A673 (cell line): Measurements from ENCODE around the gene UBAP2L. TPM values are rescaled to one million over a fixed set of nuclear protein-coding genes. Genes with fewer than 3 reads are reported as not detected.

ENCODE experiments used
- BruUV-seq: library from RNA; stranded (reverse); fragments of 400-500 nt; replicated peaks from 2 replicates; lab custom pipeline; 2021; lab: Mats Ljungman, UMichigan
- CTCF ChIA-PET: fragments of 300-600 bp; sonication (Branson Sonifier 250); formaldehyde crosslinking; loops from one replicate; lab custom pipeline; 2022; ENCODE audit warnings: antibody characterized with exemption; lab: Charles Lee
- POLR2A ChIA-PET: fragments of 300-600 bp; sonication (Branson Sonifier 250); formaldehyde crosslinking; loops from one replicate; lab custom pipeline; 2022; ENCODE audit warnings: antibody characterized with exemption; ENCODE audit not compliant: low non-redundant PET; lab: Charles Lee
- DNase-seq: peaks from one replicate; pipeline ENCODE4 v3.0.0-alpha.2; 2015; ENCODE audit warnings: low spot score
- H3K27ac ChIP-seq: fragments of 200-600 bp; sonication (generic); 2 replicates; pipeline ENCODE4 v1.5.1; 2016; ENCODE audit warnings: mixed run types, low read depth, mild to moderate bottlenecking, mixed read lengths, antibody characterized with exemption, low read length; ENCODE audit not compliant: poor library complexity, severe bottlenecking
- H3K27me3 ChIP-seq: fragments of 200-600 bp; sonication (generic); replicated peaks from 2 replicates; pipeline ENCODE4 v1.6.1; 2017; ENCODE audit warnings: mixed run types, low read depth, mild to moderate bottlenecking, mixed read lengths, antibody characterized with exemption, low read length; ENCODE audit not compliant: insufficient read depth, poor library complexity
- H3K36me3 ChIP-seq: fragments of 200-600 bp; sonication (generic); 2 replicates; pipeline ENCODE4 v1.6.1; 2016; ENCODE audit warnings: mixed run types, mild to moderate bottlenecking, mixed read lengths, antibody characterized with exemption, low read length; ENCODE audit not compliant: insufficient read depth, poor library complexity, severe bottlenecking
- H3K4me1 ChIP-seq: fragments of 200-600 bp; sonication (generic); 2 replicates; pipeline ENCODE4 v1.6.1; 2017; ENCODE audit warnings: mixed run types, mild to moderate bottlenecking, mixed read lengths, antibody characterized with exemption, low read length; ENCODE audit not compliant: insufficient read depth, poor library complexity, severe bottlenecking
- H3K4me3 ChIP-seq: fragments of 200-600 bp; sonication (generic); 2 replicates; pipeline ENCODE4 v1.5.1; 2016; ENCODE audit warnings: low read depth, mixed run types, mild to moderate bottlenecking, mixed read lengths, low read length; ENCODE audit not compliant: poor library complexity, severe bottlenecking
- H3K9me3 ChIP-seq: fragments of 200-600 bp; sonication (generic); 2 replicates; pipeline ENCODE4 v1.6.1; 2016; ENCODE audit warnings: mixed run types, low read depth, mild to moderate bottlenecking, mixed read lengths, antibody characterized with exemption, low read length; ENCODE audit not compliant: poor library complexity, severe bottlenecking
- CTCF ChIP-seq: fragments of 300-800, 200-600 bp; sonication (generic); conservative IDR thresholded peaks from 2 replicates; pipeline ENCODE4 v1.5.1; 2017; ENCODE audit warnings: low read depth, mild to moderate bottlenecking, antibody characterized with exemption, low read length, moderate library complexity, mixed read lengths
- EZH2 ChIP-seq: fragments of 200-600 bp; sonication (generic); IDR thresholded peaks from 2 replicates; pipeline ENCODE4 v1.6.1; 2017; ENCODE audit warnings: borderline replicate concordance, low read depth, mild to moderate bottlenecking, mixed read lengths, antibody characterized with exemption, low read length; ENCODE audit not compliant: poor library complexity, severe bottlenecking
- intact Hi-C: fragments of 100-400 bp; cut with micrococcal nuclease; formaldehyde crosslinking; loops from one replicate; pipeline ENCODE4 v1.10.0; 2022; ENCODE audit not compliant: unreplicated experiment
- total RNA-seq: library from RNA; stranded (reverse); gene quantifications from 2 replicates; pipeline ENCODE4 v1.2.3, GENCODE V29; 2021

UBAP2L gene
- total RNA-seq, 1 experiment from 2014 or later, result 269 TPM

- Histone ChIP-seq H3K36me3 (no peaks in the 10 kb centered on the region), H3K9me3 (no peaks in the 10 kb centered on the region), H3K4me1 (peaks cover 3% of the 10 kb centered on the region), H3K27ac (no peak overlapping the region), H3K4me3 (no peak overlapping the region), H3K27me3 (no peaks in the 10 kb centered on the region)
- intact Hi-C loops, result no loop called here
- CTCF ChIA-PET, result interaction anchor here (0.8 kb wide), 1 partner anchor 148 kb away, joined by 3 read pairs; no protein-coding TSS in a partner anchor
- TF ChIP-seq CTCF (no peak), EZH2 (no peak)
- BruUV-seq, result no TSS peak
- no peak for DNase-seq
- POLR2A ChIA-PET, result no interaction called here
Observed at GRCh38 chr1:154186852-154187501, 33.8 kb upstream of the UBAP2L start.

GRCh38 chr1:154190550-154190949 is 30.2 kb upstream of the UBAP2L start:
- DNase-seq, result no peak
- Histone ChIP-seq H3K4me3 (no peak overlapping the region), H3K36me3 (no peaks in the 10 kb centered on the region), H3K4me1 (no peaks in the 10 kb centered on the region), H3K9me3 (no peaks in the 10 kb centered on the region), H3K27ac (no peak overlapping the region), H3K27me3 (peaks cover 5% of the 10 kb centered on the region)
- intact Hi-C loops, result no loop called here
- TF ChIP-seq CTCF (no peak), EZH2 (no peak)
- BruUV-seq, result no TSS peak
- ChIA-PET CTCF (no interaction called here), POLR2A (no interaction called here)

- Histone ChIP-seq H3K27ac (no peak within 1 kb of the TSS), H3K4me3 (no peak within 1 kb of the TSS), H3K4me1 (no peaks in the 10 kb centered on the region), H3K36me3 (no peaks in the 10 kb centered on the region), H3K9me3 (no peaks in the 10 kb centered on the region), H3K27me3 (peaks cover 5% of the 10 kb centered on the region)
- no peak for DNase-seq
- intact Hi-C loops, result no loop called here
- no TSS peak for BruUV-seq
- ChIA-PET POLR2A (no interaction called here), CTCF (no interaction called here)
- TF ChIP-seq EZH2 (no peak), CTCF (no peak)
Observed at GRCh38 chr1:154191990-154192461, 28.7 kb upstream of the UBAP2L start, which contains the start of gene TPM3. Gene TPM3 (minus strand): TSS chr1:154192100. CDS start chr1:154192018, 82 bp downstream.
